ENCODE measurements around the gene CCDC144A. TPM values are rescaled to one million over a fixed set of nuclear protein-coding genes. Genes with fewer than 3 reads are reported as not detected.
"Not testable (repeated sequence)": the region's sequence is repeated elsewhere in the genome, so short reads cannot be mapped to it uniquely, and the experiment has no call there.

The CCDC144A gene
- total and polyA plus RNA-seq, 12 donors, result 0.25 to 3.4 (median 1.4) TPM

DNA sequence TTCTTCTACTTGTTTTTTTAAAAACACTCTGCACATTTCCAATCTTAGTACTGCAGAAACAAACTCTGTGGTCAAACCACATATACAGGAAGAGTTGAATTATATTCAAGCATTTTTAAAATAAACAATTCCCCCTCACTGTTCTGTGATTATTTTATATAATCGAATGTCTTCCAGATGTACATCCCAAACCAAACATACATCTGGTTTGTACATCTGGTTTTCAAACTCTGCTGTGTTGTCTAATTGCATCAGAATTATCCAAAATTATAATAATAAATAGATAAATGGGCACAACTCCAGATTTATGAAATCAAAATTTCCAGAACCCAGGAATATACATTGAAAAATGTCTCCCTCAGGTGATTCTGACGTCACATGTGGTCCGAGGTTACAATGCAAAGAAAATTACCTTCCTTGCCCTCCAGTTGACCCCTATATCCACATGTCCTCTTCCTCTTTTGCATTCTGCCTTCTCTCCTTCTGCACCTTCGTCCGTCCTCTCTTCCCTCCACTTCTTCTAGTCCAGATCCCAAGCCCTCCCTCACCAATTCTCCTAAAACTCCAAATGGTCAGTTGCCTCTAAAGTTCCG, 13.3 kb upstream of the CCDC144A start:
- TF ChIP-seq, protein P1, sequence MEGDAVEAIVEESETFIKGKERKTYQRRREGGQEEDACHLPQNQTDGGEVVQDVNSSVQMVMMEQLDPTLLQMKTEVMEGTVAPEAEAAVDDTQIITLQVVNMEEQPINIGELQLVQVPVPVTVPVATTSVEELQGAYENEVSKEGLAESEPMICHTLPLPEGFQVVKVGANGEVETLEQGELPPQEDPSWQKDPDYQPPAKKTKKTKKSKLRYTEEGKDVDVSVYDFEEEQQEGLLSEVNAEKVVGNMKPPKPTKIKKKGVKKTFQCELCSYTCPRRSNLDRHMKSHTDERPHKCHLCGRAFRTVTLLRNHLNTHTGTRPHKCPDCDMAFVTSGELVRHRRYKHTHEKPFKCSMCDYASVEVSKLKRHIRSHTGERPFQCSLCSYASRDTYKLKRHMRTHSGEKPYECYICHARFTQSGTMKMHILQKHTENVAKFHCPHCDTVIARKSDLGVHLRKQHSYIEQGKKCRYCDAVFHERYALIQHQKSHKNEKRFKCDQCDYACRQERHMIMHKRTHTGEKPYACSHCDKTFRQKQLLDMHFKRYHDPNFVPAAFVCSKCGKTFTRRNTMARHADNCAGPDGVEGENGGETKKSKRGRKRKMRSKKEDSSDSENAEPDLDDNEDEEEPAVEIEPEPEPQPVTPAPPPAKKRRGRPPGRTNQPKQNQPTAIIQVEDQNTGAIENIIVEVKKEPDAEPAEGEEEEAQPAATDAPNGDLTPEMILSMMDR (IDR thresholded peaks at IDR 0.05), result no peak
- 85 to 86% methylated on average over 6 of the region's 6 CpGs for WGBS, 2 donors
- ATAC-seq, result no peak
- Histone ChIP-seq H3K27ac (no peak overlapping the region), H3K4me1 (no peaks in the 10 kb centered on the region), H3K4me3 (no peak overlapping the region), H3K36me3 (no peaks in the 10 kb centered on the region), H3K27me3 (peaks cover 0 to 16% (median 8%) of the 10 kb centered on the region in 7 donors), H3K9me3 (no peaks in the 10 kb centered on the region)
- intact Hi-C loops (cut with DNase I), result no loop called here
- DNase-seq, result no peak

DNA sequence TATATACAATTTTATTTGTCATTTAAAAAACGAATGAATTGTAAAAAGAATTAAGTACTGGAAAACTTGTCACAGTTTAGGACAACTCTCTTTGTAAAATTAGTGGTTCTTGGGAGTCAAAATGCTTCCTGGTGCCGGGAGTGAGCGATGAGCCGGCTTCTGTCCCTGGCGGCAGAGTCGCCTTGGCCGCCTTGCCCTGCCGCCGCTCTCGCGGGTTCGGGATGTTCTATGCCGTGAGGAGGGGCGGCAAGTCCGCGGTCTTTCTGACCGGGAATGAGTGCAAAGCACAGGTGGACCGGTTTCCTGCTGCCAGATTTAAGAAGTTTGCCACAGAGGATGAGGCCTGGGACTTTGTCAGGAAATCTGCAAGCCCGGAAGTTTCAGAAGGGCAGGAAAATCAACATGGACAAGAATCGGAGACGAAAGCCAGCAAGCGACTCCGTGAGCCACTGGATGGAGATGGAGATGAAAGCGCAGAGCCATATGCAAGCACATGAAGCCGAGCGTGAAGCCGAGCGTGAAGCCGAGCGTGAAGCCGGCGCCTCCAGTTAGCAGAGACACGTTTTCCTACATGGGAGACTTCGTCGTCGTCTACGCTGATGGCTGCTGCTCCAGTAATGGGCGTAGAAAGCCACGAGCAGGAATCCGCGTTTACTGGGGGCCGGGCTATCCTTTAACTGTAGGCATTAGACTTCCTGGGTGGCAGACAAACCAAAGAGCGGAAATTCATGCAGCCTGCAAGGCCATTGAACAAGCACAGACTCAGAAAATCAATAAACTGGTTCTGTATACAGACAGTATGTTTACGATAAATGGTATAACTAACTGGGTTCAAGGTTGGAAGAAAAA, 6.5 kb upstream of the CCDC144A start:
- H3K27ac ChIP-seq; H3K36me3 ChIP-seq; H3K4me1 ChIP-seq; H3K9me3 ChIP-seq; DNase-seq; ATAC-seq; intact Hi-C loops (cut with DNase I): not testable (repeated sequence)
- WGBS, 2 donors, result 39 to 44% methylated on average over 44 of the region's 44 CpGs
- H3K27me3 ChIP-seq, result peaks cover 0 to 30% (median 25%) of the 10 kb centered on the region in 7 donors
- peak overlapping the region in 3 of 10 donors; percentile 10 to 23 (median 14) for H3K4me3 ChIP-seq

GRCh38 chr17:16686019-16686418, 4.0 kb upstream of the CCDC144A start:
- peaks cover 0 to 30% (median 20%) of the 10 kb centered on the region in 7 donors for H3K27me3 ChIP-seq
- H3K4me1 ChIP-seq; H3K4me3 ChIP-seq; H3K36me3 ChIP-seq; DNase-seq; H3K9me3 ChIP-seq; ATAC-seq; intact Hi-C loops (cut with DNase I); H3K27ac ChIP-seq: not testable (repeated sequence)
- 98 to 100% methylated on average over 4 of the region's 4 CpGs for WGBS, 2 donors

- ATAC-seq; H3K4me1 ChIP-seq; DNase-seq; intact Hi-C loops (cut with DNase I); H3K4me3 ChIP-seq; H3K36me3 ChIP-seq; H3K9me3 ChIP-seq; H3K27ac ChIP-seq: not testable (repeated sequence)
- WGBS, 2 donors, result 40 to 43% methylated on average over 5 of the region's 5 CpGs
- peaks cover 0 to 24% (median 16%) of the 10 kb centered on the region in 7 donors for H3K27me3 ChIP-seq
Measured at GRCh38 chr17:16687151-16687550, 2.9 kb upstream of the CCDC144A start.

GRCh38 chr17:16690447-16690846, 406 bp downstream of the CCDC144A start:
- H3K36me3 ChIP-seq; H3K4me1 ChIP-seq; DNase-seq; intact Hi-C loops (cut with DNase I); H3K9me3 ChIP-seq; H3K27me3 ChIP-seq: not testable (repeated sequence)
- Histone ChIP-seq H3K27ac (peak overlapping the region in 1 of 10 donors; percentile 47), H3K4me3 (peak overlapping the region in 1 of 10 donors; percentile 50)
- 56 to 80% methylated on average over 22 to 30 of the region's 30 CpGs for WGBS, 2 donors
- ATAC-seq, result peak in 3 of 8 donors; percentile 39 to 70 (median 51)

DNA sequence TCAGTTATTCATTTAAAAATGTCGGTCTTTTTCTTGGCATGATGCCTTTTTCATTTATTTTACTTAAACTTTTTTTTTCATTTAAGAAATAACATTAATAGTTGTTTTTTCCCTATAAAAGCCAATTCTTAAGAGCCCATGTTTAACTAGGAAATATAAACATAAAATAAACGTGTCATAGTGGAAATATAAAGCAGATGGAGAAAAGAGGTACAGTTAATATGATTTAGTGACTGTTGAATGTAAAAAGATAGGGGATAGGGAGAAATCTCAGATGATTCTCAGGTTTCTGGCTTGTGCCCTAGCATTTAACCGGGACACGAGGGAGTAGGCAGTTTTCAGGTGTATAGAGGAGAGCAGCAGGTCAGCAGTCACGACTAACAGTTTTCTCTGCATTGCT, 7.6 kb downstream of the CCDC144A start:
- H3K27ac ChIP-seq; H3K36me3 ChIP-seq; H3K4me3 ChIP-seq; ATAC-seq; DNase-seq; H3K4me1 ChIP-seq; H3K27me3 ChIP-seq; H3K9me3 ChIP-seq; intact Hi-C loops (cut with DNase I): not testable (repeated sequence)
- WGBS, 2 donors, result 85 to 89% methylated on average over 5 of the region's 5 CpGs

- H3K4me1 ChIP-seq; H3K27ac ChIP-seq; H3K36me3 ChIP-seq; H3K9me3 ChIP-seq; H3K4me3 ChIP-seq; DNase-seq; ATAC-seq; intact Hi-C loops (cut with DNase I): not testable (repeated sequence)
- peaks cover 0 to 46% (median 28%) of the 10 kb centered on the region in 7 donors for H3K27me3 ChIP-seq
- 13 to 36% methylated on average over 20 to 21 of the region's 25 CpGs for WGBS, 2 donors
Measured at GRCh38 chr17:16745492-16746203, 55.6 kb downstream of the CCDC144A start.

- DNase-seq; intact Hi-C loops (cut with DNase I); H3K36me3 ChIP-seq; H3K4me1 ChIP-seq; H3K4me3 ChIP-seq; H3K9me3 ChIP-seq; H3K27ac ChIP-seq: not testable (repeated sequence)
- peaks cover 0 to 46% (median 28%) of the 10 kb centered on the region in 7 donors for H3K27me3 ChIP-seq
- WGBS, 2 donors, result 16 to 19% methylated on average over 10 to 24 of the region's 24 CpGs
- ATAC-seq, result peak in 5 of 8 donors; percentile 46 to 66 (median 55)
Measured at GRCh38 chr17:16746571-16746970, 56.5 kb downstream of the CCDC144A start.

GRCh38 chr17:16750515-16750914, 60.5 kb downstream of the CCDC144A start:
- H3K27ac ChIP-seq; DNase-seq; H3K9me3 ChIP-seq; ATAC-seq; H3K4me1 ChIP-seq; H3K36me3 ChIP-seq; H3K4me3 ChIP-seq; intact Hi-C loops (cut with DNase I): not testable (repeated sequence)
- WGBS, 2 donors, result 58 to 68% methylated on average over 3 of the region's 3 CpGs
- peaks cover 0 to 30% (median 19%) of the 10 kb centered on the region in 7 donors for H3K27me3 ChIP-seq
